IMR-90 (cell line): Measurements from ENCODE around the gene P2RX3.

Experiments
- CHD1 ChIP-seq: IDR thresholded peaks from 2 replicates; pipeline ENCODE4 v1.6.1; 2012; ENCODE audit warnings: low read depth, low read length, improper control_type of control experiment
- POLR2A ChIP-seq: IDR thresholded peaks from 2 replicates; pipeline ENCODE4 v1.6.1; 2012; ENCODE audit warnings: mild to moderate bottlenecking, low read depth, low read length
- RAD21 ChIP-seq: IDR thresholded peaks from 2 replicates; pipeline ENCODE4 v1.6.1; 2012; ENCODE audit warnings: low read length, improper control_type of control experiment
- TF ChIP-seq, protein P1 (sequence below): conservative IDR thresholded peaks from 2 replicates; pipeline ENCODE4 v1.5.1; 2012; ENCODE audit warnings: mild to moderate bottlenecking, low read depth, low read length, improper control_type of control experiment
- TF ChIP-seq, protein P2 (sequence below): fragments of 150-350 bp; IDR thresholded peaks from 2 replicates; pipeline ENCODE4 v1.6.1; 2017; ENCODE audit warnings: mild to moderate bottlenecking, antibody characterized with exemption, low read length, low read depth

DNA sequence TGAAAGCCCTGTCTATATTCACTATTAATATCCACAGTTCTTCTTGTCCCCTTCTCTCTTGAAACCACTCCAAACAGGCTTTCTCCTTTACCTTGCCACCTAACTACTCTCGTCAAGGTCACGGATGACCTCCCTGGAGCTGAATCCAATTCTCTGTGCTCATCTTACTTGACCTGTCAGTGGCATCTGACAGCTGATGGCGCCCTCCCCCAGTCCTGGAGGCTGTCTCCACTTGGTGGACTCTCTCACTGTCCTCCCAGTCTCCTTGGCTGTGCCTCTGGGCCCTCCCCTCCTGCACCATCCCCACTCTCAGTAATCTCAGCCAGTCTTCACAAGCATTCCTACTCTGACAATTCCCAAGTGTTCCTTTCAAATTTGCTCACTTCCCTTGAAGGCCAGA is 22.1 kb upstream of the P2RX3 start:
- TF ChIP-seq, protein P1, sequence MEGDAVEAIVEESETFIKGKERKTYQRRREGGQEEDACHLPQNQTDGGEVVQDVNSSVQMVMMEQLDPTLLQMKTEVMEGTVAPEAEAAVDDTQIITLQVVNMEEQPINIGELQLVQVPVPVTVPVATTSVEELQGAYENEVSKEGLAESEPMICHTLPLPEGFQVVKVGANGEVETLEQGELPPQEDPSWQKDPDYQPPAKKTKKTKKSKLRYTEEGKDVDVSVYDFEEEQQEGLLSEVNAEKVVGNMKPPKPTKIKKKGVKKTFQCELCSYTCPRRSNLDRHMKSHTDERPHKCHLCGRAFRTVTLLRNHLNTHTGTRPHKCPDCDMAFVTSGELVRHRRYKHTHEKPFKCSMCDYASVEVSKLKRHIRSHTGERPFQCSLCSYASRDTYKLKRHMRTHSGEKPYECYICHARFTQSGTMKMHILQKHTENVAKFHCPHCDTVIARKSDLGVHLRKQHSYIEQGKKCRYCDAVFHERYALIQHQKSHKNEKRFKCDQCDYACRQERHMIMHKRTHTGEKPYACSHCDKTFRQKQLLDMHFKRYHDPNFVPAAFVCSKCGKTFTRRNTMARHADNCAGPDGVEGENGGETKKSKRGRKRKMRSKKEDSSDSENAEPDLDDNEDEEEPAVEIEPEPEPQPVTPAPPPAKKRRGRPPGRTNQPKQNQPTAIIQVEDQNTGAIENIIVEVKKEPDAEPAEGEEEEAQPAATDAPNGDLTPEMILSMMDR, result no peak
- TF ChIP-seq, protein P2, sequence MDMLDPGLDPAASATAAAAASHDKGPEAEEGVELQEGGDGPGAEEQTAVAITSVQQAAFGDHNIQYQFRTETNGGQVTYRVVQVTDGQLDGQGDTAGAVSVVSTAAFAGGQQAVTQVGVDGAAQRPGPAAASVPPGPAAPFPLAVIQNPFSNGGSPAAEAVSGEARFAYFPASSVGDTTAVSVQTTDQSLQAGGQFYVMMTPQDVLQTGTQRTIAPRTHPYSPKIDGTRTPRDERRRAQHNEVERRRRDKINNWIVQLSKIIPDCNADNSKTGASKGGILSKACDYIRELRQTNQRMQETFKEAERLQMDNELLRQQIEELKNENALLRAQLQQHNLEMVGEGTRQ, result no peak
- no peak for TF ChIP-seq RAD21
- TF ChIP-seq CHD1, result no peak
- TF ChIP-seq POLR2A, result no peak
